H9 (cell line): ENCODE results near the gene SS18L1. TPM values are rescaled to one million over a fixed set of nuclear protein-coding genes. Genes with fewer than 3 reads are reported as not detected.

ENCODE experiments used
- DNase-seq: peaks from one replicate; pipeline ENCODE4 v3.0.0-alpha.2; 2017
- H2AFZ ChIP-seq: one replicate; pipeline ENCODE4 v1.6.1; 2013; ENCODE audit warnings: mild to moderate bottlenecking, low read length, control low read depth, moderate library complexity
- H2AK5ac ChIP-seq: 2 replicates; pipeline ENCODE4 v1.6.1; 2013; ENCODE audit warnings: low read length, control low read depth, mixed read lengths; ENCODE audit not compliant: insufficient read length
- H2BK120ac ChIP-seq: one replicate; pipeline ENCODE4 v1.6.1; 2013; ENCODE audit warnings: low read depth, mild to moderate bottlenecking, low read length, control low read depth, inconsistent platforms; ENCODE audit not compliant: poor library complexity, severe bottlenecking
- H2BK12ac ChIP-seq: 2 replicates; pipeline ENCODE4 v1.6.1; 2013; ENCODE audit warnings: low read length, control low read depth, mixed read lengths, low read depth; ENCODE audit not compliant: insufficient read length
- H2BK15ac ChIP-seq: 2 replicates; pipeline ENCODE4 v1.6.1; 2013; ENCODE audit warnings: low read depth, low read length, control low read depth
- H2BK20ac ChIP-seq: one replicate; pipeline ENCODE4 v1.6.1; 2013; ENCODE audit warnings: low read depth, mild to moderate bottlenecking, low read length, control low read depth, inconsistent platforms; ENCODE audit not compliant: poor library complexity, severe bottlenecking
- H2BK5ac ChIP-seq: 2 replicates; pipeline ENCODE4 v1.6.1; 2013; ENCODE audit warnings: low read length, control low read depth, mixed read lengths; ENCODE audit not compliant: insufficient read length
- H3K14ac ChIP-seq: 2 replicates; pipeline ENCODE4 v1.6.1; 2013; ENCODE audit warnings: low read length, control low read depth; ENCODE audit not compliant: insufficient read depth
- H3K18ac ChIP-seq: 2 replicates; pipeline ENCODE4 v1.6.1; 2013; ENCODE audit warnings: low read depth, mild to moderate bottlenecking, mixed read lengths, low read length, control low read depth; ENCODE audit not compliant: insufficient read length
- H3K23ac ChIP-seq: 2 replicates; pipeline ENCODE4 v1.6.1; 2013; ENCODE audit warnings: low read length, control low read depth, mixed read lengths, low read depth; ENCODE audit not compliant: insufficient read length
- H3K23me2 ChIP-seq: 2 replicates; pipeline ENCODE4 v1.6.1; 2013; ENCODE audit warnings: low read depth, mild to moderate bottlenecking, mixed read lengths, low read length, control low read depth; ENCODE audit not compliant: insufficient read length, poor library complexity, severe bottlenecking
- H3K27ac ChIP-seq: 2 replicates; pipeline ENCODE4 v1.5.1; 2013; ENCODE audit warnings: low read length, control low read depth, mixed read lengths, low read depth; ENCODE audit not compliant: insufficient read length
- H3K27me3 ChIP-seq: 2 replicates; pipeline ENCODE4 v1.6.1; 2013; ENCODE audit warnings: low read length, control low read depth, inconsistent platforms; ENCODE audit not compliant: insufficient read depth
- H3K4ac ChIP-seq: 2 replicates; pipeline ENCODE4 v1.6.1; 2013; ENCODE audit warnings: low read depth, mild to moderate bottlenecking, control low read depth, inconsistent platforms, low read length, moderate library complexity
- H3K4me1 ChIP-seq: 2 replicates; pipeline ENCODE4 v1.6.1; 2013; ENCODE audit warnings: low read length, control low read depth, inconsistent platforms; ENCODE audit not compliant: insufficient read depth
- H3K4me2 ChIP-seq: 2 replicates; pipeline ENCODE4 v1.6.1; 2013; ENCODE audit warnings: low read length, control low read depth, mixed read lengths; ENCODE audit not compliant: insufficient read length, insufficient read depth
- H3K56ac ChIP-seq: 2 replicates; pipeline ENCODE4 v1.6.1; 2013; ENCODE audit warnings: low read depth, mild to moderate bottlenecking, mixed read lengths, low read length, control low read depth; ENCODE audit not compliant: insufficient read length
- H3K79me1 ChIP-seq: 2 replicates; pipeline ENCODE4 v1.6.1; 2013; ENCODE audit warnings: low read depth, mild to moderate bottlenecking, moderate library complexity, low read length, control low read depth, inconsistent platforms; ENCODE audit not compliant: insufficient read depth, poor library complexity, severe bottlenecking
- H3K79me2 ChIP-seq: 2 replicates; pipeline ENCODE4 v1.6.1; 2013; ENCODE audit warnings: low read length, control low read depth, inconsistent platforms; ENCODE audit not compliant: insufficient read depth
- H3K9ac ChIP-seq: 2 replicates; pipeline ENCODE4 v1.6.1; 2013; ENCODE audit warnings: low read length, control low read depth, mixed read lengths; ENCODE audit not compliant: insufficient read length; ENCODE audit errors: extremely low read depth
- H3K9me3 ChIP-seq: one replicate; pipeline ENCODE4 v1.6.1; 2013; ENCODE audit warnings: low read depth, low read length, inconsistent platforms; ENCODE audit not compliant: control insufficient read depth
- H3T11ph ChIP-seq: one replicate; pipeline ENCODE4 v1.6.1; 2013; ENCODE audit warnings: mild to moderate bottlenecking, low read length, control low read depth, inconsistent platforms
- H4K20me1 ChIP-seq: one replicate; pipeline ENCODE4 v1.6.1; 2013; ENCODE audit not compliant: control insufficient read depth, insufficient read length, insufficient read depth
- H4K5ac ChIP-seq: 2 replicates; pipeline ENCODE4 v1.6.1; 2013; ENCODE audit warnings: low read depth, mild to moderate bottlenecking, mixed read lengths, low read length, control low read depth; ENCODE audit not compliant: insufficient read length
- H4K8ac ChIP-seq: replicated peaks from 2 replicates; pipeline ENCODE4 v1.6.1; 2013; ENCODE audit warnings: low read length, control low read depth, mixed read lengths, low read depth; ENCODE audit not compliant: insufficient read length
- H4K91ac ChIP-seq: 2 replicates; pipeline ENCODE4 v1.6.1; 2013; ENCODE audit warnings: low read depth, mild to moderate bottlenecking, moderate library complexity, mixed read lengths, low read length, control low read depth; ENCODE audit not compliant: insufficient read length
- H3K27ac Mint-ChIP-seq, 3 experiments: 2 replicates in 2 of 3; 3 replicates in 1 of 3; pipeline ENCODE4 v1.8.0; 2020 to 2021; ENCODE audit warnings: mixed read lengths in 3 of 3, mild to moderate bottlenecking in 1 of 3, moderate library complexity in 1 of 3
- H3K27me3 Mint-ChIP-seq: 2 replicates; pipeline ENCODE4 v1.8.0; 2021; ENCODE audit warnings: low read depth, mild to moderate bottlenecking, moderate library complexity, mixed read lengths
- H3K36me3 Mint-ChIP-seq, 3 experiments: 2 replicates in 2 of 3; 3 replicates in 1 of 3; pipeline ENCODE4 v1.8.0; 2020 to 2021; ENCODE audit warnings: low read depth in 3 of 3, mixed read lengths in 3 of 3; ENCODE audit not compliant: insufficient read depth in 1 of 3
- H3K4me1 Mint-ChIP-seq, 2 experiments: 2 replicates each; pipeline ENCODE4 v1.8.0; 2020; ENCODE audit warnings: mixed read lengths in 2 of 2
- H3K4me3 Mint-ChIP-seq, 2 experiments: 2 replicates in 1 of 2; 3 replicates in 1 of 2; pipeline ENCODE4 v1.8.0; 2020 to 2021; ENCODE audit warnings: mild to moderate bottlenecking in 2 of 2, mixed read lengths in 2 of 2, moderate library complexity in 1 of 2
- H3K9me3 Mint-ChIP-seq, 2 experiments: 2 replicates in 1 of 2; 3 replicates in 1 of 2; pipeline ENCODE4 v1.8.0; 2020; ENCODE audit warnings: mild to moderate bottlenecking in 2 of 2, mixed read lengths in 2 of 2, moderate library complexity in 1 of 2
- WGBS: extraction: QIAGEN DNeasy Blood & Tissue Kit; methylation state at CpG from one replicate; pipeline ENCODE4 v1.1.7; 2013; ENCODE audit warnings: missing lambda C conversion rate, low lambda C conversion rate, mixed read lengths; ENCODE audit not compliant: insufficient read length; ENCODE audit errors: extremely low coverage; 5-methylcytosine and 5-hydroxymethylcytosine counted together
- total RNA-seq: library from RNA; stranded (reverse); gene quantifications from 2 replicates; pipeline ENCODE4 v1.2.1, GENCODE V29; 2021
- TF ChIP-seq, protein P1 (sequence below): fragments of 200-600 bp; sonication (generic); conservative IDR thresholded peaks from 3 replicates; pipeline ENCODE4 v1.8.0; 2021; ENCODE audit warnings: antibody characterized with exemption, mild to moderate bottlenecking

Gene SS18L1
- total RNA-seq, 1 experiment from 2014 or later = 22.2 TPM

DNA sequence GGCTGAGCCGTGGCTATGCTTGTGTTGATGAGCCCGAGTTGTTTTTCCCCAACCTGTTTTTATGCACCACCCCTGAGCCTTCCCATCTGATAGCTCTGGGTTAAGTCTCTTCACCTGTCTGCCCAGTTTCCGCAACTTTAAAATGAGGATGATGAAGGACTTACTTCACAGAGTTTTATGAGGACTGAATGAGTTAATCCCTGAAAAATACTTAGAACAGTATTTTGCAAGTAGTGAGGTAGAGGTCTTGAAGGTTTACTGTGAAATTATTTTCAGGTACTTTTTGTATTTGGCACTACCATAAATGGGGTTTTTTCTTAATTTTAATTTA lies 42.5 kb downstream of the SS18L1 start:
- no peaks in the 10 kb centered on the region for H4K20me1 ChIP-seq
- H3K9me3 ChIP-seq = no peaks in the 10 kb centered on the region
- no peak overlapping the region for H2AFZ ChIP-seq
- H3K79me1 ChIP-seq = no peaks in the 10 kb centered on the region
- no peak overlapping the region for H2BK20ac ChIP-seq
- H2BK12ac ChIP-seq = no peak overlapping the region
- no peak overlapping the region for H4K5ac ChIP-seq
- no peak overlapping the region for H3K56ac ChIP-seq
- H4K8ac ChIP-seq = no peak overlapping the region
- no peak for DNase-seq
- H3K23me2 ChIP-seq = peaks cover 3% of the 10 kb centered on the region
- H3K4me2 ChIP-seq = no peak overlapping the region
- no peak overlapping the region for H2AK5ac ChIP-seq
- H3K27me3 ChIP-seq = no peaks in the 10 kb centered on the region
- no peak overlapping the region for H3K14ac ChIP-seq
- Mint-ChIP-seq H3K27me3 (no peaks in the 10 kb centered on the region; the same call in 1 of the 2 replicates), H3K36me3 (peaks cover 0 to 3% (median 0%) of the 10 kb centered on the region in 3 experiments; a peak in 1 of 7 replicates), H3K9me3 (no peaks in the 10 kb centered on the region), H3K4me1 (peaks cover 15% of the 10 kb centered on the region in 2 experiments), H3K4me3 (no peak overlapping the region), H3K27ac (no peak overlapping the region)
- H3K23ac ChIP-seq = no peak overlapping the region
- H2BK120ac ChIP-seq = no peak overlapping the region
- no peak overlapping the region for H3K9ac ChIP-seq
- H3K4ac ChIP-seq = no peak overlapping the region
- no peak overlapping the region for H3K18ac ChIP-seq
- peaks cover 4% of the 10 kb centered on the region; the same call in 1 of the 2 replicates for H3K79me2 ChIP-seq
- TF ChIP-seq, protein P1, sequence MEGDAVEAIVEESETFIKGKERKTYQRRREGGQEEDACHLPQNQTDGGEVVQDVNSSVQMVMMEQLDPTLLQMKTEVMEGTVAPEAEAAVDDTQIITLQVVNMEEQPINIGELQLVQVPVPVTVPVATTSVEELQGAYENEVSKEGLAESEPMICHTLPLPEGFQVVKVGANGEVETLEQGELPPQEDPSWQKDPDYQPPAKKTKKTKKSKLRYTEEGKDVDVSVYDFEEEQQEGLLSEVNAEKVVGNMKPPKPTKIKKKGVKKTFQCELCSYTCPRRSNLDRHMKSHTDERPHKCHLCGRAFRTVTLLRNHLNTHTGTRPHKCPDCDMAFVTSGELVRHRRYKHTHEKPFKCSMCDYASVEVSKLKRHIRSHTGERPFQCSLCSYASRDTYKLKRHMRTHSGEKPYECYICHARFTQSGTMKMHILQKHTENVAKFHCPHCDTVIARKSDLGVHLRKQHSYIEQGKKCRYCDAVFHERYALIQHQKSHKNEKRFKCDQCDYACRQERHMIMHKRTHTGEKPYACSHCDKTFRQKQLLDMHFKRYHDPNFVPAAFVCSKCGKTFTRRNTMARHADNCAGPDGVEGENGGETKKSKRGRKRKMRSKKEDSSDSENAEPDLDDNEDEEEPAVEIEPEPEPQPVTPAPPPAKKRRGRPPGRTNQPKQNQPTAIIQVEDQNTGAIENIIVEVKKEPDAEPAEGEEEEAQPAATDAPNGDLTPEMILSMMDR = no peak
- no peak overlapping the region for H4K91ac ChIP-seq
- WGBS = no CpG with 5 or more reads among the region's 3 CpGs
- H3K4me1 ChIP-seq = peaks cover 2% of the 10 kb centered on the region; the same call in 1 of the 2 replicates
- H2BK5ac ChIP-seq = no peak overlapping the region
- no peak overlapping the region for H2BK15ac ChIP-seq
- no peak overlapping the region for H3K27ac ChIP-seq
- H3T11ph ChIP-seq = no peak overlapping the region
